NCI-H748 treated with DMSO at 0.1 percent for 48 hours (cell line): ENCODE measurements around the gene SHQ1.
"Not testable (repeated sequence)": the region's sequence is repeated elsewhere in the genome, so short reads cannot be mapped to it uniquely, and the experiment has no call there.

ENCODE experiments used
- DNase-seq: peaks from one replicate; lab custom pipeline; 2025; lab: John Stamatoyannopoulos, UW

The SHQ1 gene

GRCh38 chr3:72800869-72801268 lies 47.4 kb downstream of the SHQ1 start:
- DNase-seq: no peak

GRCh38 chr3:72798552-72799195 lies 49.6 kb downstream of the SHQ1 start:
- no peak for DNase-seq

- DNase-seq: peak; percentile 71
These were observed 50.3 kb downstream of the SHQ1 start for GRCh38 chr3:72797773-72798543.

- DNase-seq: no peak
These were observed 54.2 kb downstream of the SHQ1 start for GRCh38 chr3:72794079-72794478.

- DNase-seq: peak; percentile 6
These were observed 57.1 kb downstream of the SHQ1 start for GRCh38 chr3:72791161-72791560.

- DNase-seq: no peak
These were observed 58.5 kb downstream of the SHQ1 start for GRCh38 chr3:72789786-72790185.

GRCh38 chr3:72788232-72788631 lies 60.0 kb downstream of the SHQ1 start:
- DNase-seq: not testable (repeated sequence)

GRCh38 chr3:72786668-72787067 lies 61.6 kb downstream of the SHQ1 start:
- no peak for DNase-seq

GRCh38 chr3:72784226-72784625 lies 64.0 kb downstream of the SHQ1 start:
- DNase-seq: no peak

GRCh38 chr3:72782521-72782920 lies 65.7 kb downstream of the SHQ1 start:
- peak; percentile 82 for DNase-seq

GRCh38 chr3:72769758-72770540 lies 78.3 kb downstream of the SHQ1 start:
- DNase-seq: peak; percentile 66

GRCh38 chr3:72768936-72769335 lies 79.3 kb downstream of the SHQ1 start:
- no peak for DNase-seq

- DNase-seq: no peak
These were observed 79.8 kb downstream of the SHQ1 start for GRCh38 chr3:72768481-72768880.

- no peak for DNase-seq
These were observed 80.2 kb downstream of the SHQ1 start for GRCh38 chr3:72768006-72768441.

GRCh38 chr3:72766866-72767265 lies 81.4 kb downstream of the SHQ1 start:
- no peak for DNase-seq

GRCh38 chr3:72763751-72764440 lies 84.3 kb downstream of the SHQ1 start:
- no peak for DNase-seq

GRCh38 chr3:72761410-72761809 lies 86.8 kb downstream of the SHQ1 start:
- DNase-seq: no peak

GRCh38 chr3:72760225-72760624 lies 88.0 kb downstream of the SHQ1 start:
- DNase-seq: no peak

- no peak for DNase-seq
These were observed 91.3 kb downstream of the SHQ1 start for GRCh38 chr3:72756900-72757299.

- no peak for DNase-seq
These were observed 93.7 kb downstream of the SHQ1 start for GRCh38 chr3:72754582-72754981.

- no peak for DNase-seq
These were observed 94.8 kb downstream of the SHQ1 start for GRCh38 chr3:72753495-72753894.

- no peak for DNase-seq
These were observed 97.8 kb downstream of the SHQ1 start for GRCh38 chr3:72750405-72750965.
